ENCODE measurements around the gene ZNF346.

ZNF346 gene

DNA sequence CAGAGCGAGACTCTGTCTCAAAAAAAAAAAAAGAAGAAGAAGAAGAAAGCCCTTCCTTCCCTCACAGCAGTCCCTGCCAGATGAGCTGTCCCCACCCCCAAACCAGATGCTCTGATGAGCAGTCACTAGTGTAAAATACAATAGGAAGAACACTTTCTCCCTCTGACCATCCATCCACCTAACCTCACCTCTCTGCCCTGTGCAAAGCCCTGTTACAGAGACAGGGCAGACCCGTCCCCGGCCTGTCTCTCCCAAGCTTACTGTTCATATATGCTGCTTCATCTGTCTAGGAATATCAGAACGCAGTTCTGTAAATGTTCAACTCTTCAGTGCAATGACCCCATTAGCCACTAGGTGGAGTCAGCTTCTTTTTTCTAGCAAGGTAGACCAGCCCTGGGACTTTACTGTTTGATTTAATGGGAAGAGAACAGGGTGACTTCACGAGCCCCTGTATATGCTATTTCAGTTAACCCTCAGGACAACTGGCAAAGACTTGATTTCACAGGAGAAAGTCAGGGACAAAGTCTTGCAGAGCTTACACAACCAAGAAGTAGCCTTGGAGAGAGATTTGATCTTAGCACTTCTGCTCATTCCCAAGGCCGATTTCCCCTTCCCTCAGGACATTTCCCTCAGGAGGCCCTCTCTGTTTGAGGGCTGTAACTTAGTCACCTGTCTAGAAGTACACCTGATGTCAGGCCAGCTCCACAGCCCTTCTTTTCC, 49.3 kb downstream of the ZNF346 start:
- DNase-seq (ENCODE audit: low read depth): peak; percentile 80
- H3K4me3 ChIP-seq (ENCODE audit: low read depth, low read length): no peak overlapping the region
- TF ChIP-seq, protein P1, sequence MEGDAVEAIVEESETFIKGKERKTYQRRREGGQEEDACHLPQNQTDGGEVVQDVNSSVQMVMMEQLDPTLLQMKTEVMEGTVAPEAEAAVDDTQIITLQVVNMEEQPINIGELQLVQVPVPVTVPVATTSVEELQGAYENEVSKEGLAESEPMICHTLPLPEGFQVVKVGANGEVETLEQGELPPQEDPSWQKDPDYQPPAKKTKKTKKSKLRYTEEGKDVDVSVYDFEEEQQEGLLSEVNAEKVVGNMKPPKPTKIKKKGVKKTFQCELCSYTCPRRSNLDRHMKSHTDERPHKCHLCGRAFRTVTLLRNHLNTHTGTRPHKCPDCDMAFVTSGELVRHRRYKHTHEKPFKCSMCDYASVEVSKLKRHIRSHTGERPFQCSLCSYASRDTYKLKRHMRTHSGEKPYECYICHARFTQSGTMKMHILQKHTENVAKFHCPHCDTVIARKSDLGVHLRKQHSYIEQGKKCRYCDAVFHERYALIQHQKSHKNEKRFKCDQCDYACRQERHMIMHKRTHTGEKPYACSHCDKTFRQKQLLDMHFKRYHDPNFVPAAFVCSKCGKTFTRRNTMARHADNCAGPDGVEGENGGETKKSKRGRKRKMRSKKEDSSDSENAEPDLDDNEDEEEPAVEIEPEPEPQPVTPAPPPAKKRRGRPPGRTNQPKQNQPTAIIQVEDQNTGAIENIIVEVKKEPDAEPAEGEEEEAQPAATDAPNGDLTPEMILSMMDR (IDR thresholded peaks at IDR 0.05; ENCODE audit: low read depth, low read length): peak; percentile 93
- no peak for TF ChIP-seq POLR2A (IDR thresholded peaks at IDR 0.05; ENCODE audit: extremely low read depth, insufficient read length)

DNA sequence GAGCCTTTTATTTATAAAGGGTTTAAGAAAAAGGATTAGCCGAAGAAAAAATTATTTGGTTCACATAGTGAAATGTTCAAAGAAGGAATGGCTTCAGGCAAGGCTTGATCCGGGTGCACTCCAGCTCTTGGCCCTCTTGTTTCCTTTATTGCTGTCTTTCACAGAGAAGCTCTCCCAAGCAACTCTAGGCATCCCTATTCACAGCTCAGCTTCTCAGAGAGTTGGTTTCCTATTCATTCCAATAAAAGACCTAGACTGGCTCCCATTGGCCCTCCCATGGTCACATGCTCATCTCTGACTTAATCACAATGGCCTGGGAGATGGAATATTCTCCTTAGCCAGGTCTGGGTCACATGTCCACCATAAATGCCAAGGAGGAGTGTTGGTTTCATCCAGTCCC, 54.8 kb downstream of the ZNF346 start:
- DNase-seq (ENCODE audit: low read depth): no peak
- TF ChIP-seq MYC (IDR thresholded peaks at IDR 0.05; ENCODE audit: low read depth, low read length): no peak
- TF ChIP-seq, protein P2, sequence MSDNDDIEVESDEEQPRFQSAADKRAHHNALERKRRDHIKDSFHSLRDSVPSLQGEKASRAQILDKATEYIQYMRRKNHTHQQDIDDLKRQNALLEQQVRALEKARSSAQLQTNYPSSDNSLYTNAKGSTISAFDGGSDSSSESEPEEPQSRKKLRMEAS (IDR thresholded peaks at IDR 0.05; ENCODE audit: low read depth, low read length): no peak
- no peak for TF ChIP-seq POLR2A (IDR thresholded peaks at IDR 0.05; ENCODE audit: extremely low read depth, insufficient read length)
- TF ChIP-seq, protein P1 (IDR thresholded peaks at IDR 0.05; ENCODE audit: low read depth, low read length): no peak
- H3K4me3 ChIP-seq (ENCODE audit: low read depth, low read length): no peak overlapping the region

- TF ChIP-seq, protein P2 (IDR thresholded peaks at IDR 0.05; ENCODE audit: low read depth, low read length): no peak
- TF ChIP-seq MYC (IDR thresholded peaks at IDR 0.05; ENCODE audit: low read depth, low read length) (no peak), POLR2A (IDR thresholded peaks at IDR 0.05; ENCODE audit: extremely low read depth, insufficient read length) (no peak)
- TF ChIP-seq, protein P1 (IDR thresholded peaks at IDR 0.05; ENCODE audit: low read depth, low read length): no peak
- no peak overlapping the region for H3K4me3 ChIP-seq (ENCODE audit: low read depth, low read length)
- DNase-seq (ENCODE audit: low read depth): no peak
These were observed 57.1 kb downstream of the ZNF346 start for GRCh38 chr5:177079606-177080005.

- no peak for TF ChIP-seq MYC (IDR thresholded peaks at IDR 0.05; ENCODE audit: low read depth, low read length)
- H3K4me3 ChIP-seq (ENCODE audit: low read depth, low read length): no peak overlapping the region
- no peak for DNase-seq (ENCODE audit: low read depth)
These were observed 57.8 kb downstream of the ZNF346 start for GRCh38 chr5:177080265-177080664.

- no peak overlapping the region for H3K4me3 ChIP-seq (ENCODE audit: low read depth, low read length)
- no peak for DNase-seq (ENCODE audit: low read depth)
These were observed 59.4 kb downstream of the ZNF346 start for GRCh38 chr5:177081859-177082258.

DNA sequence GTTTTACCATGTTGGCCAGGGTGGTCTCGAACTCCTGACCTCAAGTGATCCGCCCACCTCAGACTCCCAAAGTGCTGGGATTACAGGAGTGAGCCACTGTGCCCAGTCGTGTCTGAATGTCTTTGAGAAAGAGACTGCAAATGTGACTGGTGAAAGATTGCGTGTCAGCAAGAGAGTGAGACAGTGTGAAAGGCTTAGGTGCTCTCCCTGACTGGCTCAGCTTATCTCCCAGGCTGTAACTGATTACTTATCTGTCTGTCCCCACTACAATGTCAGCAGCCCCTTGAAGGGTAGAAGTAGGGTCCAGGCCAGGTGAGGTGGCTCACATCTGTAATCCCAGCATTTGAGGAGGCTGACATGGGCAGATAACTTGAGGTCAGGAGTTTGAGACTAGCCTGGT, 60.9 kb downstream of the ZNF346 start:
- H3K4me3 ChIP-seq (ENCODE audit: low read depth, low read length): no peak overlapping the region
- TF ChIP-seq, protein P1 (IDR thresholded peaks at IDR 0.05; ENCODE audit: low read depth, low read length): no peak
- TF ChIP-seq MYC (IDR thresholded peaks at IDR 0.05; ENCODE audit: low read depth, low read length) (no peak), POLR2A (IDR thresholded peaks at IDR 0.05; ENCODE audit: extremely low read depth, insufficient read length) (no peak)
- TF ChIP-seq, protein P2 (IDR thresholded peaks at IDR 0.05; ENCODE audit: low read depth, low read length): no peak
- DNase-seq (ENCODE audit: low read depth): no peak

More at GRCh38 chr5:177081859-177082258, 59.4 kb downstream of the ZNF346 start:
- TF ChIP-seq MYC (IDR thresholded peaks at IDR 0.05; ENCODE audit: low read depth, low read length) (no peak), POLR2A (IDR thresholded peaks at IDR 0.05; ENCODE audit: extremely low read depth, insufficient read length) (no peak)
- TF ChIP-seq, protein P1 (IDR thresholded peaks at IDR 0.05; ENCODE audit: low read depth, low read length): no peak
- TF ChIP-seq, protein P2 (IDR thresholded peaks at IDR 0.05; ENCODE audit: low read depth, low read length): no peak
